H9 (cell line): Measurements from ENCODE around the gene CRYGN. TPM values are rescaled to one million over a fixed set of nuclear protein-coding genes. Genes with fewer than 3 reads are reported as not detected.

Experiments used
- DNase-seq: peaks from one replicate; pipeline ENCODE4 v3.0.0-alpha.2; 2017
- H2AFZ ChIP-seq: one replicate; pipeline ENCODE4 v1.6.1; 2013; ENCODE audit warnings: mild to moderate bottlenecking, low read length, control low read depth, moderate library complexity
- H2AK5ac ChIP-seq: 2 replicates; pipeline ENCODE4 v1.6.1; 2013; ENCODE audit warnings: low read length, control low read depth, mixed read lengths; ENCODE audit not compliant: insufficient read length
- H2BK120ac ChIP-seq: one replicate; pipeline ENCODE4 v1.6.1; 2013; ENCODE audit warnings: low read depth, mild to moderate bottlenecking, low read length, control low read depth, inconsistent platforms; ENCODE audit not compliant: poor library complexity, severe bottlenecking
- H2BK12ac ChIP-seq: 2 replicates; pipeline ENCODE4 v1.6.1; 2013; ENCODE audit warnings: low read length, control low read depth, mixed read lengths, low read depth; ENCODE audit not compliant: insufficient read length
- H2BK15ac ChIP-seq: 2 replicates; pipeline ENCODE4 v1.6.1; 2013; ENCODE audit warnings: low read depth, low read length, control low read depth
- H2BK20ac ChIP-seq: one replicate; pipeline ENCODE4 v1.6.1; 2013; ENCODE audit warnings: low read depth, mild to moderate bottlenecking, low read length, control low read depth, inconsistent platforms; ENCODE audit not compliant: poor library complexity, severe bottlenecking
- H2BK5ac ChIP-seq: 2 replicates; pipeline ENCODE4 v1.6.1; 2013; ENCODE audit warnings: low read length, control low read depth, mixed read lengths; ENCODE audit not compliant: insufficient read length
- H3K14ac ChIP-seq: 2 replicates; pipeline ENCODE4 v1.6.1; 2013; ENCODE audit warnings: low read length, control low read depth; ENCODE audit not compliant: insufficient read depth
- H3K18ac ChIP-seq: 2 replicates; pipeline ENCODE4 v1.6.1; 2013; ENCODE audit warnings: low read depth, mild to moderate bottlenecking, mixed read lengths, low read length, control low read depth; ENCODE audit not compliant: insufficient read length
- H3K23ac ChIP-seq: 2 replicates; pipeline ENCODE4 v1.6.1; 2013; ENCODE audit warnings: low read length, control low read depth, mixed read lengths, low read depth; ENCODE audit not compliant: insufficient read length
- H3K23me2 ChIP-seq: 2 replicates; pipeline ENCODE4 v1.6.1; 2013; ENCODE audit warnings: low read depth, mild to moderate bottlenecking, mixed read lengths, low read length, control low read depth; ENCODE audit not compliant: insufficient read length, poor library complexity, severe bottlenecking
- H3K27ac ChIP-seq: 2 replicates; pipeline ENCODE4 v1.5.1; 2013; ENCODE audit warnings: low read length, control low read depth, mixed read lengths, low read depth; ENCODE audit not compliant: insufficient read length
- H3K27me3 ChIP-seq: 2 replicates; pipeline ENCODE4 v1.6.1; 2013; ENCODE audit warnings: low read length, control low read depth, inconsistent platforms; ENCODE audit not compliant: insufficient read depth
- H3K4ac ChIP-seq: 2 replicates; pipeline ENCODE4 v1.6.1; 2013; ENCODE audit warnings: low read depth, mild to moderate bottlenecking, control low read depth, inconsistent platforms, low read length, moderate library complexity
- H3K4me1 ChIP-seq: 2 replicates; pipeline ENCODE4 v1.6.1; 2013; ENCODE audit warnings: low read length, control low read depth, inconsistent platforms; ENCODE audit not compliant: insufficient read depth
- H3K4me2 ChIP-seq: 2 replicates; pipeline ENCODE4 v1.6.1; 2013; ENCODE audit warnings: low read length, control low read depth, mixed read lengths; ENCODE audit not compliant: insufficient read length, insufficient read depth
- H3K56ac ChIP-seq: 2 replicates; pipeline ENCODE4 v1.6.1; 2013; ENCODE audit warnings: low read depth, mild to moderate bottlenecking, mixed read lengths, low read length, control low read depth; ENCODE audit not compliant: insufficient read length
- H3K79me1 ChIP-seq: 2 replicates; pipeline ENCODE4 v1.6.1; 2013; ENCODE audit warnings: low read depth, mild to moderate bottlenecking, moderate library complexity, low read length, control low read depth, inconsistent platforms; ENCODE audit not compliant: insufficient read depth, poor library complexity, severe bottlenecking
- H3K79me2 ChIP-seq: 2 replicates; pipeline ENCODE4 v1.6.1; 2013; ENCODE audit warnings: low read length, control low read depth, inconsistent platforms; ENCODE audit not compliant: insufficient read depth
- H3K9ac ChIP-seq: 2 replicates; pipeline ENCODE4 v1.6.1; 2013; ENCODE audit warnings: low read length, control low read depth, mixed read lengths; ENCODE audit not compliant: insufficient read length; ENCODE audit errors: extremely low read depth
- H3K9me3 ChIP-seq: one replicate; pipeline ENCODE4 v1.6.1; 2013; ENCODE audit warnings: low read depth, low read length, inconsistent platforms; ENCODE audit not compliant: control insufficient read depth
- H3T11ph ChIP-seq: one replicate; pipeline ENCODE4 v1.6.1; 2013; ENCODE audit warnings: mild to moderate bottlenecking, low read length, control low read depth, inconsistent platforms
- H4K20me1 ChIP-seq: one replicate; pipeline ENCODE4 v1.6.1; 2013; ENCODE audit not compliant: control insufficient read depth, insufficient read length, insufficient read depth
- H4K5ac ChIP-seq: 2 replicates; pipeline ENCODE4 v1.6.1; 2013; ENCODE audit warnings: low read depth, mild to moderate bottlenecking, mixed read lengths, low read length, control low read depth; ENCODE audit not compliant: insufficient read length
- H4K8ac ChIP-seq: replicated peaks from 2 replicates; pipeline ENCODE4 v1.6.1; 2013; ENCODE audit warnings: low read length, control low read depth, mixed read lengths, low read depth; ENCODE audit not compliant: insufficient read length
- H4K91ac ChIP-seq: 2 replicates; pipeline ENCODE4 v1.6.1; 2013; ENCODE audit warnings: low read depth, mild to moderate bottlenecking, moderate library complexity, mixed read lengths, low read length, control low read depth; ENCODE audit not compliant: insufficient read length
- H3K27ac Mint-ChIP-seq, 3 experiments: 2 replicates in 2 of 3; 3 replicates in 1 of 3; pipeline ENCODE4 v1.8.0; 2020 to 2021; ENCODE audit warnings: mixed read lengths in 3 of 3, mild to moderate bottlenecking in 1 of 3, moderate library complexity in 1 of 3
- H3K27me3 Mint-ChIP-seq: 2 replicates; pipeline ENCODE4 v1.8.0; 2021; ENCODE audit warnings: low read depth, mild to moderate bottlenecking, moderate library complexity, mixed read lengths
- H3K36me3 Mint-ChIP-seq, 3 experiments: 2 replicates in 2 of 3; 3 replicates in 1 of 3; pipeline ENCODE4 v1.8.0; 2020 to 2021; ENCODE audit warnings: low read depth in 3 of 3, mixed read lengths in 3 of 3; ENCODE audit not compliant: insufficient read depth in 1 of 3
- H3K4me1 Mint-ChIP-seq, 2 experiments: 2 replicates each; pipeline ENCODE4 v1.8.0; 2020; ENCODE audit warnings: mixed read lengths in 2 of 2
- H3K4me3 Mint-ChIP-seq, 2 experiments: 2 replicates in 1 of 2; 3 replicates in 1 of 2; pipeline ENCODE4 v1.8.0; 2020 to 2021; ENCODE audit warnings: mild to moderate bottlenecking in 2 of 2, mixed read lengths in 2 of 2, moderate library complexity in 1 of 2
- H3K9me3 Mint-ChIP-seq, 2 experiments: 2 replicates in 1 of 2; 3 replicates in 1 of 2; pipeline ENCODE4 v1.8.0; 2020; ENCODE audit warnings: mild to moderate bottlenecking in 2 of 2, mixed read lengths in 2 of 2, moderate library complexity in 1 of 2
- WGBS: extraction: QIAGEN DNeasy Blood & Tissue Kit; methylation state at CpG from one replicate; pipeline ENCODE4 v1.1.7; 2013; ENCODE audit warnings: missing lambda C conversion rate, low lambda C conversion rate, mixed read lengths; ENCODE audit not compliant: insufficient read length; ENCODE audit errors: extremely low coverage; 5-methylcytosine and 5-hydroxymethylcytosine counted together
- total RNA-seq: library from RNA; stranded (reverse); gene quantifications from 2 replicates; pipeline ENCODE4 v1.2.1, GENCODE V29; 2021
- TF ChIP-seq, protein P1 (sequence below): fragments of 200-600 bp; sonication (generic); conservative IDR thresholded peaks from 3 replicates; pipeline ENCODE4 v1.8.0; 2021; ENCODE audit warnings: antibody characterized with exemption, mild to moderate bottlenecking

The CRYGN gene
- total RNA-seq, 1 experiment from 2014 or later, result 1.8 TPM

- Histone ChIP-seq H3K79me1 (peaks cover 6% of the 10 kb centered on the region), H3K27ac (no peak overlapping the region), H3K4ac (no peak overlapping the region), H4K20me1 (no peaks in the 10 kb centered on the region), H3K4me1 (peaks cover 17% of the 10 kb centered on the region), H4K8ac (no peak overlapping the region), H2BK12ac (no peak overlapping the region), H3K18ac (no peak overlapping the region), H3K4me2 (no peak overlapping the region), H3K56ac (no peak overlapping the region), H2BK15ac (no peak overlapping the region), H2AFZ (no peak overlapping the region), H2BK120ac (no peak overlapping the region), H3K14ac (no peak overlapping the region), H2AK5ac (no peak overlapping the region), H3K9me3 (no peaks in the 10 kb centered on the region), H3T11ph (no peak overlapping the region), H4K5ac (no peak overlapping the region), H3K23ac (no peak overlapping the region), H4K91ac (no peak overlapping the region), H3K79me2 (no peaks in the 10 kb centered on the region), H3K23me2 (no peaks in the 10 kb centered on the region), H3K9ac (no peak overlapping the region), H2BK5ac (no peak overlapping the region), H3K27me3 (no peaks in the 10 kb centered on the region), H2BK20ac (no peak overlapping the region)
- DNase-seq, result no peak
- TF ChIP-seq, protein P1, sequence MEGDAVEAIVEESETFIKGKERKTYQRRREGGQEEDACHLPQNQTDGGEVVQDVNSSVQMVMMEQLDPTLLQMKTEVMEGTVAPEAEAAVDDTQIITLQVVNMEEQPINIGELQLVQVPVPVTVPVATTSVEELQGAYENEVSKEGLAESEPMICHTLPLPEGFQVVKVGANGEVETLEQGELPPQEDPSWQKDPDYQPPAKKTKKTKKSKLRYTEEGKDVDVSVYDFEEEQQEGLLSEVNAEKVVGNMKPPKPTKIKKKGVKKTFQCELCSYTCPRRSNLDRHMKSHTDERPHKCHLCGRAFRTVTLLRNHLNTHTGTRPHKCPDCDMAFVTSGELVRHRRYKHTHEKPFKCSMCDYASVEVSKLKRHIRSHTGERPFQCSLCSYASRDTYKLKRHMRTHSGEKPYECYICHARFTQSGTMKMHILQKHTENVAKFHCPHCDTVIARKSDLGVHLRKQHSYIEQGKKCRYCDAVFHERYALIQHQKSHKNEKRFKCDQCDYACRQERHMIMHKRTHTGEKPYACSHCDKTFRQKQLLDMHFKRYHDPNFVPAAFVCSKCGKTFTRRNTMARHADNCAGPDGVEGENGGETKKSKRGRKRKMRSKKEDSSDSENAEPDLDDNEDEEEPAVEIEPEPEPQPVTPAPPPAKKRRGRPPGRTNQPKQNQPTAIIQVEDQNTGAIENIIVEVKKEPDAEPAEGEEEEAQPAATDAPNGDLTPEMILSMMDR, result no peak
- peaks cover 3% of the 10 kb centered on the region; the same call in 1 of the 2 replicates for H3K27me3 Mint-ChIP-seq
- peaks cover 0 to 5% of the 10 kb centered on the region in 2 experiments; a peak in 2 of 5 replicates for H3K9me3 Mint-ChIP-seq
- WGBS, result no CpG with 5 or more reads among the region's 5 CpGs
- H3K36me3 Mint-ChIP-seq, result peaks cover 57 to 85% (median 77%) of the 10 kb centered on the region in 3 experiments
- no peak overlapping the region for H3K4me3 Mint-ChIP-seq
- H3K27ac Mint-ChIP-seq, result peak overlapping the region in 1 of 3 experiments; percentile 34; a peak in 1 of 7 replicates
- H3K4me1 Mint-ChIP-seq, result peaks cover 60 to 65% of the 10 kb centered on the region in 2 experiments
These were observed 29.3 kb upstream of the CRYGN start for GRCh38 chr7:151469281-151469680.
